HG02678 (cell line): ENCODE results near the gene CELF4.

ENCODE experiments used
- ATAC-seq: cut with Tn5 transposase; IDR thresholded peaks from one replicate; pipeline ENCODE4 v1.9.1; 2021; ENCODE audit warnings: mild to moderate bottlenecking, moderate library complexity; ENCODE audit not compliant: unreplicated experiment

CELF4 gene

DNA sequence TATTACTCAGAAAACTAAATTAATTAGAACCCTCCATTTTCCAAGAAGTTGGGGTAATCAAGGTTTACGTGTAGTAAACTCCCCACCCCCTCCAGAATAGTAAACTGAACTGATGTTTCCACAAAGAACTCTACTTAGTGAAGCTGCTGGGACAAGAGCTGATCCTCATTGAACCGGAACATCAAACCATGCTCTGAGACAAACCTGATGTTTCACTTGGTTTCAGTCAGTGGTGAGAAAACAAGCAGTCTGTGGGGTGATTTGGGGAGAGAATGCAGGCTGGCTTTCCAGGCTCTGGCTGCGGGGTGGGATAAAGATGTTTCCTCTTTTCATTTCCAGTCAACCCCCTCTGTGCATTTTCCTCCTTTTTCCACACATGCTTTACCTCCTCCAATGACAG, 38.2 kb downstream of the CELF4 start:
- no peak for ATAC-seq

DNA sequence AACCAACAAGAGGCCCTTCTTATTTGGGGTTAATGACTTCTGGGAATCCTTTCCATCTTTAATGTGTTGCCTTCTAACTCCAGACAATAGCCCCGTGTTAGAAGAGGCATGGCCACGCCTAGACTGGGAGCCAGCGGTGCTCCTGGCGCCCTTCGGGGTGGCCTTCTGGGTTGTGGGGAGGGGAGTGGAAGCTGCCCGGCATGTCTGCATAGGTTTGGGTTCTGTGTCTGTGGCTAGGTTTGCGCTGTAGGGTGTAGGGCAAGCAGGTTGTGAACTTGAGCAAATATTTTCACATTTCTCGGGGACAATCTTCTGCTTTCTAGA, 40.4 kb downstream of the CELF4 start:
- no peak for ATAC-seq

DNA sequence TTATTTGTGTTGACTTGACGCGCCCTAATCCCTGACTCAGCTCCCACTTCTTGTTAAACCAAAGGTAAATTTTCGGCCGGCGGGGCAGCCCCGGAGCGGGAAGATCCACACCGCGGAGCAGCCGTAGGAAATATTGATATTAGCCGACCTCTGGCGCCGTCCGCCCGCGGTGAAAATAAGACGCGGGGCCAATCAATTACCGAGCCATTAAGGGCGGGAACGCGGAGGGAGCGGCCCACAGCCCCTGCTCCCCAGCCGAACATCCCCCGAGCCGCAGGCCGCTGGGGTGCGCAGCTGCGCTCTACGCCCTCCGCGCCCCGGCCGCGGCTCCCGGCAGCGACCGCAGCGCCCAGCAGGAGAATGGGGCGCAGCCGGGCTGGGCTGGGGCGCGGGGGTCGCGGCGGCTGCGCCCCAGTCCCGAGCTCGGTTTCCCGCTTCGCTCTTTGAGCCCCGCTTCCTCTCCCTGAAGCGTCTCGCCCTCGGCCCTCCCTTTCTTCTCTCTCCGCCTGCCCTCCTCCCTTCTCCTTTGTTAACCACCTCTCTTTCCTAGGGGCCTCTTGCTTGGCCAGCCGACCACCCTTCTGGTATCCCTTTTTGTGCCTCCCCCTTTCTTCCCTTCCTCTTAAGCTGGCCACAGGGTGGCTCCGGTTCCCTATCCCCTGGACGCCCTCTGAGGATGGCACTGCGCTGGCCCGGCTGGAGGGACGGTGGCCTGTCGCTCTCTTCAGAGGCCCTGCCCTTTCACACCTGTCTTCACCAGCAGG, 40.9 kb downstream of the CELF4 start:
- ATAC-seq: no peak

DNA sequence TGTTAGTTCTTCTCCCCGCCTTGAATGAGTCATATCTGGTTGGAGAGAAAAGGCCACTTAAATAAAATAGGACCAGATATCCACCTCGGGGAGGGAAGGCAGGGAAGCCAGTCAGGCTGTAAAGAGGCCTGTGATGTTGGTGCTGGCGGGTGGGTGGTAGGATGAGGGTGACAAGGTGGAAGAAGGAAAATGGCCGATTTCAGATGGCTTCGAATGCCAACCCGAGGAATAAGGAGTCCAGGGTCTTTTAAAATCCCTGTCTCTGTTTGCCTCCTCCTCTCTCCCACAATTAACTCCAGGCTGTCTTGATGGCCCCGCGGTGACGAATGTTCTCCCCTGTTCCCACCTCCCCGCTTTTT, 41.5 kb downstream of the CELF4 start:
- no peak for ATAC-seq

DNA sequence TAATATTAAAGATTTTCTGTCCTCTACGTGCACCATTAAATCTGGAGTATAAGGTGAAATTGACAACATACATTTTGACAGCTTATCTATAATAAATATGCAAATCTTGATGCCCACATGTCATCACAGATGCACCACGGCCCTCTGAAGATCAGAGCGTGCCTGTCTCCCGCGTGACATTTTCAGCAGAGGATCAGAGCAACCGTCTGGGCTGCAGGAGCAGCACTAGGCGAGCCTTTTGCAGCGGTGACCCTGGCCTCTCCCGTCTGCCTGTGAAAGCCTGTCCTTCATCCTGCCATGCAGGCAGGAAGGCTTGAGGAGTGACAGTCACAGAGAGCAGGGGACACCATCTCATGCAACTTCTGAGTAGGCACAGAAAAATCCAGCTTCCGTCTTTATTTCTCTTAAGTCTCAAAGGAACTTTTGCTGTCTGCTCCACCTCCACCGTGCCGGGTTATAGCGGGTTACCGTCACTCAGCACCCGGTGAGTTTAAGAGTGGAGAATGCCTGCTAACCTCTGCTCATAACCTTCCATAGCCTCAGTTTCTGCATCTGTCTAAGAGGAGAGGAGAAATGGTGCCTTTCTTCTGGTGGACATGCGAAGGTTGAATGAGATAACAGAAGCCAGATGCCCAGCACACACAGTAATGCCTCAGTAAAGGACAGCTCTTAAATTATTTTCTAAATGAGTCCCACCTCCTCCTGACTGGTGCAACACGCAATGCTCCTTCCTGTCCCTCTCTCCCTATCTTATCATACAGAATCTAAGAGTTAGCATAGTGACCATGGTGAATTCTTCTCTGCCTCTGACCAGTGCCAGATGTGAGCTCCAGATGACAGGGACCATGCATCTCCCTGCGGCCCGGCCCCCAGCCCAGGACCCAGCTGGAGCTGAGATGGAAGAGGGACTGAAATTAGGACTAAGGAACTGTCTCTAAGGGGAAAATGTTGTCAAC, 43.8 kb downstream of the CELF4 start:
- no peak for ATAC-seq

DNA sequence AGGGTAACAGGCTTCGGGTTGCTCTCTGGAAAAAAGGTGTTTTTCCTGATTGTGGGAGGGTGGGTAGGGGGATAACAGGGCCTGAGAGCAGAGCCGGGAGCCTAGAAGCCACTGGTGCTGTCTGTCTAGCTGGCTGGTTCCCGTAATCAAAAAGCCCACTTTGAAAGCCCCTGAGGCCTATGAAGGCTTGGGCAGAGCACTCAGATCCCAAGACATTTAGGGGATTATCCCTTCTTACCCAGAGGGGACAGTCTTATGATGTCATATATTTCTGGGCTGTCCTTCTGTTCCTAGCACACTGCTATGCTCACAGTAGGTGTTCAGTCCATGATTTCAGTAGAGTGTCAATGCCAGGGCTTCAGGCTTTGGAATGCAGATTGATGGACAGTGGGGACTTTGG, 45.1 kb downstream of the CELF4 start:
- no peak for ATAC-seq

DNA sequence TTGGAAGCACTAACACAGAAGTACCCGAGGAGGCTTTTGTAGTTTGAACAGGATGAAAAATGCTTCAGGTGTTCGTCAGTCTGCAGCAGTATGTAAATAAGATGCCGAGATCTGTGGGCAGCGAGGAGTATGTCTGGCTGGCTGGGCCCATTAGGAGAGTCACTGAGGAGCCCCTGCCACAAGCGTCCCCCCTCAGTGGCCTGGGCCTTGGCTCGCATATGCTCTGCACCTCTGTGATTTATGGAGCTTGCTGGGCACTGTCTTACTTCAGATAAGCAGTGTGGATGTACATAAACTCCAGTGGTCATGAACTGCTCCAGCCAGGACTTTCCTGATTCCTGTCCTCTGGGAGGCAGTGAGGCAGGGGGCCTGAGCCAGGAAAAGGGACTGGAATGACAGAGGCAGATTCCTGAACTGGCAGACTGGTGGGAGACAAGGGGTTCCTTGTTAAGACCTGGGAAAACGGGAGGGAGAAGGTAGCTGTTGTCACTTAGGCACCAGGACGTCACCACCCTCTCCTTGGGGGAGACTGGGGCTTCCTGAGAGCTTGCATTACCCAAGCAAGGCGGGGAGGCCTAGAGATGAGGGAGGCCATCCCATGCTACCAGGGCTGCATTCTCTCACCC, 46.0 kb downstream of the CELF4 start:
- ATAC-seq: no peak

DNA sequence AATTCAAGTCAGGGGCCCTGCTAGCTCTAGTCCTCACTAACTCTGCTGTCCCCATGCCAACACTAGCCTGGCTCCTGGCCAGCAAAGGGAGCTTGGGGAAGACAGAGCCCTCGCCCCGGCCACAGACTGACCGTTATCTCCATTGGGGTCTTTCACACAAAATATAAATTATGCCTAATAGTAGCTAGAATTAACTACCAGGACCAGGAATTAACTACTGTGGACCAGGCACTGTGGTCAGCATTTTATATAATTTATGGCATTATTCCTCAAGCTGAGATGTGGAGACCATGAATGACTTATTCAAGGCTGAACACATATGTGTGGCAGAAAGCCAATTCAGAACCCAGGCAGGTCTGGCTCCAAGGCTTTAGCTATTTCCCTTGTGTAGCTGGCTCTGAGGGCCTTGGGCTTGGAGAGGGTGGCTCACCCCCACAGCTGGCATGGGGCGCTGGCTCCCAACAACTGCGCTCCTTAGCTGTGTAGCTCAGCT, 49.2 kb downstream of the CELF4 start:
- no peak for ATAC-seq

DNA sequence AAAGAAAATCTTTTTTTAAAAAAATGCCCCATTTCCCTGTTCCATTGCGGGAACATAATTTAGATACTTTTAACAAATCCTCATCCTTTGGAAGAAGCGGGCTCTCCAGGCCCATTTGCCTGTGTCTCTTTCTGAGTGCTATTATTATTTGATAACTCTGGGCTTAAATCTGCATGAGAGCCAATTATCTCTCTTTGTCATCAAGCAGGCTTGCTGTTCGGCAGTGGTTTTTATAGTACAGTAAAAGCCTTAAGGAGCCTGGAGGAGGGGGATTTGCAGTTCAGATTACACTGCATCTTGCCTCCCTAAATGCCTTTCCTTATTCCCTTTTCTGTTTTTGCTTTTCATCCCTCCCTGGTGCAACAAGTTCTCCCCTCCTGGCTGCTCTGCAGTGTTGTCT, 50.6 kb downstream of the CELF4 start:
- no peak for ATAC-seq

DNA sequence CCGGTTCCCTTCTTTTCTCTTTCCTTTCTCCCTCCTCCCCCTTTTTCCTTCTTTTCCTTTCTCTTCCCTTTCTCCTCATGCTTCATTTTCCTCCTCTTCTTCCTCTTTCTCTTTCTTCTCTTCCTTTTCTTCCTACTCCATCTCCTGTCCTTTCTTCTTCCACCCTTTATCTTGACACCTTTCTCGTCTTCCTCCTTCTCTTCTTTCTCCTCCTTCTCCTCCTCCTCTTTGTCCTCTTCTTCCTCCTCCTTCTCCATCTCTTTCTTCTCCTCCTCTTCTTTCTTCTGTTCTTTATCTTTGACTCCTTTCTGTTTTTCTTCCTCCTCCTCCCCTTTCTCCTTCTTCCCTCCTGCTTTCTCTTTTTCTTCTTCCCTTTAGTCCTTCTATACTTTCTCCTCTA, 53.2 kb downstream of the CELF4 start:
- ATAC-seq: no peak

DNA sequence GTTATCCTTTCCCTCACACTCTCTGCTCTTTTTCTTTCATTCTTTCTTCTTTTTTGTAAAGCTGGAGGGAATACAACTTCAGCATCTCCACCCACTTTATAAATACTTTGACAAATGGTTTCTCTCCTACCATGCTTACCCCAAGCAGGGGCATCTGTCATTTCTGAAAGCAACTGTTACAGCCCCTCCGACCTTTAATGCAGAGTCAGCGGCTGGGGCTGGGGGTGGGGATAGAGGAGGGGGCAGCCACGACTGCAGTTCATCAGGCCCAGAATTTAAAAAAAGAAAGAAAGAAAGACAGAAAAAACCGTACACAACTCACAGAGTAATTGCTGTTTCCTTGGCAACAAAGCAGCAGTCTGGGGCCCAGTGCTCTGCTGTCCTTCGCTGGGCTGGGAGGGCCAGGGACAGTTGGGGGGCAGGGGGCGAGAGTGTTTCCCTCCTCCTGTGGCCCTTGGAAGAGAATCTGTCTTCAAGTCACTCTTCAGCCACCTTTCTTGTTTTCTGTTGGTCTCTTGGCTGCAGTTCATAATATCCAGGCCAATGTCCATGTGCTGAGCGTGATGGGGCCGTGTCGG, 53.8 kb downstream of the CELF4 start:
- ATAC-seq: no peak

DNA sequence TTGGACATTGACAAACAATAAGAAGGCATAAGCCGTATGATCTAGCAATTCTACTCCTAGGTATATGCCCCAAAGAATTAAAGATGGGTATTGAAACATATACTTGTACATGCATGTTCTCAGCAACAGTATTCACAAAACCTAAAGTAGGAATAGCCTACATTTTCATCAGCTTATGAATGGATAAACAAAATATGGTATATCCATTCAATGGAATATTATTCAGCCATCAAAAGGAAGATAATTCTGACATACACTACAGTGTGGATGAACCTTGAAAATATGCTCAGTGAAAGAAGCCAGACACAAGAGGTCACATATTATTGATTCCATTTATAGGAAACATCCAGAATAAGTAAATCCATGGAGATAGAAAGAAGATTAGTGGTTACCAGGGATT, 56.0 kb downstream of the CELF4 start:
- no peak for ATAC-seq

DNA sequence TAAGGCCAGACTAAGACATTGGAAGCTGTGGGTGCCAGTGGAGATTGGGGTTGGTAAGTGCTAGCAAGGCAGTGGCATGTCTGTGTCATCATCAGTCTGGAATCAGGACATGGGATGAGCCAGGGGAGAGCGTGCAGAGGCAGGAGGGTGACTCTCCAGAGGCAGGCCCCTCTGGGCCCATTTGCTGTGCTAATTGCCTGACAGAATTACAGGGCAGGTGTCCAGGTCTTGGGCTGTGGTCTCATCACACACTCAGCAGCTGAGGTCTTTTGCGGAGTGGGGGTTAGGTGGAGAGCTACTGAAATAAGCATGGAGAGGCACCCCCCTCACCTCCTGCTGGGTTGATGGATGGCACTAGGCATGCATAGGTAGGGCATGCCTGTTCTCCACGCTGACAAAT, 57.4 kb downstream of the CELF4 start:
- no peak for ATAC-seq

DNA sequence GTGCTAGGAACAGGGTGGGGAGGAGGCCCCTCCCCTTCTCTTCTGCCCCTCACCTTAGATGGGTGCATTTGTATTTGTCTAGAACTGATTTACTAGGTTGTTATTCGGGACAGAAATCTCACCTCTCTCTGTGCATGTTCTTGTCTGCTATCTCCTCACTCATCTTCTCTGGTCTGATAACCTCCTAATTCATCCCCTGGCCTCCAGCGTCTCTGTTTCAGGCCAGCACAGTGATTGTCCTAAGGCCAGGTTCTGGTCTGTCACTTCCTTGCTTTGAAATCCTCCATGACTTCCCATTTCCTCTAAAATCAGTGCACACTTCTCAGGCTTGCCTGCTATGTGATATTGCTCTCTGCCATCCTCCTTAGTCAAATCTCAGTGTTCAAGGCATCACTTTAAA, 58.4 kb downstream of the CELF4 start:
- ATAC-seq: no peak

DNA sequence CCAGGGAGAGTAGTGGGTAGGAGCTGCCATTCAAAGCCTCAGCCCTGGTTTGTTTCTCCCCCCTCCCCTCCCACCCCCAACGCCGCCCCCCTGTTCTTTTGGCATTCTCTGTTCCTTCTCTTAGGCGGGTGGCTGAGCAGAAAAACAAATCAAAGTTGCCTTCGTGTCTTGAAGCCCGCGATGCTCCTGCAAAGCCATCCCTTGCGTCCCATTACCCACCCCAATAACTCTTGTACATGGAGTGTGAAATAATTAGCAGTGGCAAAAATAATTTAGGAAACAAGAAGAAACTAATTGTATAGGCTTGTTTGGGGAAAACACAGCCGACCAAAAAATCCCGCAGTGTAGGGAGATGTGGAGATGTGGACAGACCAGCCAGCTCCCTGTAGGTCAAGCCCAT, 59.6 kb downstream of the CELF4 start:
- no peak for ATAC-seq

DNA sequence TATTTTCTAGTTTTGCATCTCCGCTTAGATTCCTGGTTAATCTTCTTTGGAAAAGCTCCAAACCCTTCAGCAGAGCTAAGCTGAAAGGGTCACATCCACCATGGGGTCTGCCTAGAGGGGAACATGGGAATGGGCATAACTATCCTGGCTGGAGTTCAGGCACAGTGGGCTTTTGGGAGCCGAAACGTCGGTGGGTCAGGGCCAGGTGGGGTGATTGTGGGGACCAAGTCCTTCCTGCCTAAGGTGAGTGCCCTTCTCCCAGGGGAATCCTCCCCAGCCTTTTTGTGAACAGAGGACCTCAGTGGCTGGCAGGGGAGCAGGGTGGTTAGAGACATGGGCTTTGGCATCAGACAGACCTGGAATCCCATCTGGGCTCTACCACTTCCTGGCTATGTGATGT, 60.3 kb downstream of the CELF4 start:
- no peak for ATAC-seq

DNA sequence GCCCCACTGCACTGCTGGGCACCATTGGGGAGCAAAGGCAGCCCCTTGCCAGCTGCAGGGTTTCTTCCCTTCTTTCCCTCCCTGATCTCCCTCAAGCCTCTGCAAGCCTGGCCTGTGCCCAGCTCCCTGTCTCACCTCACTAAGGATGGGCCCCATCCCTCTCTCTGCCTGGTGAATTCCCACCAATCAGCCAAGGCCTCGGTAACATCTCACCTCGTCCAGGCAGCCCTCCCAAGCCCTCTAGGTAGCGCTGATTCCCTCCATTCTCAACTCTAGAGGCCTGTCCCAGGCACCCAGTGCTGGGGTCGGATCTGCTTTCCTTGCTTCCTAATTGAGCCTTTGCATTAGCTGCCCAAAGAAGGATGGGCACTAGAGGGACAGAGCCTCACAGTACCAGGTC, 63.0 kb downstream of the CELF4 start:
- ATAC-seq: no peak

DNA sequence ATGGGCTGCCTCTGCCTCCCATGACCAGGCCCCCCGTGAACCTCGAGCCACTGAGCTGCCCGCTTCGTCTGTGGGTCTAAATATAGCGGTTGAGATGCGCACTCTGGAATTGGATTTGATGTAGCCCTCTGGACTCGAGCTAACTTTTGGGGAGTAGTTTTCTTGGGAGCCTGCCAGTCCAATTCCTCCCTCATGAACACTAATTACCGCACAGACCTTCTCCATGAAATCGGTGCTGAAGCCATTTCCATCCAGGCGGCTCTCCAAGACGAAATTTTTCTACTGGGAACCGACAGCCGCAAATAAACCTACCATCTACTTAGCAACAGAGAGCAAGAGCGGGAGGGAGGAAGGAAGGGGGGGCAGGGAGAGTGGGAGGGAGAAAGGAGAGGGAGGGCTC, 63.6 kb downstream of the CELF4 start:
- no peak for ATAC-seq

DNA sequence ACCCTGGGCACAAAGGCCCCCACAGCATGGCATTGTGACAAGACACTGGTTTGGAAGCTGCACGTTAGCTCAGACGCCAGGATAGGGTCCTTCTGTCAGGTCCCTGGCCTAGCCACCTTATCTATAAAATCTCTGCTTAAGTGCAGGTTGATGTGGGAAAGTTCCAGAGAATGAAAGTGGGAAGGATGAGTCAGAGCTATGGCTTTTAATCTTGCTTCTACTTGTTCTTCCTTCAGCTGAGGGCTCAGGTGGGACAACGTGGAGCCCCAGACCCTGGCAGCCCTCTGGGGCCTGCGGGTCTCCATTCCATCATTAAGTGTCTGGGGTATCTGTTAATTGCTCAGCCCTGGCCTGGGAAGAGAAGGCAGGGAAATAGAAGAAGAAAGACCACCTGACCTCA, 64.5 kb downstream of the CELF4 start:
- no peak for ATAC-seq

DNA sequence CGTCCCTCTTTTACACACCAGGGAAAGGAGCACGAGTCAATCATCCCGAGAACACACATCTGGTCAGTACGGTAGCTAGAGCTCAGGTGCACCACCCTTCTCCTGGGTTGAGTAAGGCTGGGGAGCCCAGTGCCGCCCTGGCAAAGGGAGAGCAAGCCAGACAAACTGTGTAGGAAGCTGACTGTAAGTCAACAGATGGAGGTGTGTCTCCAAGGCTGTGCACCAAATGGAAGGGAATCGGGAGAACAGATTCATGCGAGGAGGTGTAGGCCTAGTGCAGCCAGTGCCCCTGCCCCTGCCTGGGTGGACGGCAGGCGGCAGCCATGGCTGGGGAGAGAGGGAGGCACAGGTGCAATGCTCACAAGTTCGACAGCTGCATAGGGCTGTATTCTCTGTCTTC, 65.7 kb downstream of the CELF4 start:
- ATAC-seq: no peak

DNA sequence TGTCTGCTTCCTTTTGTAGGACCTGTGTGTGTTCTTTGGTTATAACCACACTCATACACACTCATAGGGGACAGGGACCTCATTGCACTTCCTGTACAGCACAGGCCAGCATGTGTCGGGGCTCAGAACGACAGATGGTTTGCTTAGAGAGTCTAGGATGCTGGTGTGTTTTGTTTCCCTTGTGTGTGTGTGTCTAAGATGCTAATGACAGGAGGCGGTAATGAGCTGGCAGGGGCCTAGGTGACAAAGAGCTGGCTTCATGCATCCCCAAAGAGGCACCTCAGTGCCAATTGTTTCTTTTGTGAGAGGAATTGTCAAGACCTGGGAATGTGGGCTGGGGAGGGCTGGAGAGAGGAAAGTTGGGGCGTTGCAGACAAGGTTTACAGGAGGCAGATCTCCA, 66.6 kb downstream of the CELF4 start:
- ATAC-seq: no peak
